Sigmoid colon (tissue), 7 donors: ENCODE measurements around the gene FBXW8. TPM values are rescaled to one million over a fixed set of nuclear protein-coding genes. Genes with fewer than 3 reads are reported as not detected.

Experiments
- DNase-seq: peaks from one replicate; pipeline ENCODE4 v3.0.0-alpha.2; 2019
- H3K27ac ChIP-seq, 4 donors: fragments of 200-600 bp; sonication (generic); one replicate each; pipeline ENCODE4 v1.5.1; 2016 to 2019; ENCODE audit warnings: mild to moderate bottlenecking in 1 of 4
- H3K27me3 ChIP-seq, 3 donors: fragments of 200-600 bp; sonication (generic); one replicate each; pipeline ENCODE4 v1.5.1; 2019; ENCODE audit warnings: mild to moderate bottlenecking in 1 of 3
- H3K36me3 ChIP-seq, 4 donors: fragments of 200-600 bp; sonication (generic); one replicate each; pipeline ENCODE4 v1.5.1; 2016 to 2019
- H3K4me1 ChIP-seq, 4 donors: fragments of 200-600 bp; sonication (generic); one replicate each; pipeline ENCODE4 v1.5.1; 2017 to 2019
- H3K4me3 ChIP-seq, 4 donors: fragments of 200-600 bp; sonication (generic); one replicate each; pipeline ENCODE4 v1.5.1; 2017 to 2019; ENCODE audit warnings: mild to moderate bottlenecking in 2 of 4, moderate library complexity in 1 of 4
- H3K9me3 ChIP-seq, 4 donors: fragments of 200-600 bp in 3 of 4; sonication (generic) in 3 of 4; one replicate each; pipeline versions ENCODE4 v1.5.1 to v1.6.1; 2013 to 2019
- EP300 ChIP-seq, 4 donors: sonication (generic); formaldehyde crosslinking; IDR thresholded peaks; one replicate each; pipeline ENCODE4 v1.6.1; 2017; ENCODE audit warnings: antibody characterized with exemption in 4 of 4
- POLR2A ChIP-seq, 2 donors: fragments of 450-650 bp; IDR thresholded peaks; one replicate each; pipeline ENCODE4 v1.6.1; 2016; ENCODE audit warnings: antibody characterized with exemption in 2 of 2, mild to moderate bottlenecking in 2 of 2, moderate library complexity in 2 of 2
- POLR2AphosphoS5 ChIP-seq, 4 donors: sonication (generic); formaldehyde crosslinking; IDR thresholded peaks; one replicate each; pipeline ENCODE4 v1.6.1; 2017; ENCODE audit warnings: antibody characterized with exemption in 4 of 4
- WGBS, 2 donors: extraction: QIAGEN DNeasy Blood & Tissue Kit; methylation state at CpG; one replicate each; pipeline ENCODE4 v1.1.7; 2013; 5-methylcytosine and 5-hydroxymethylcytosine counted together
- intact Hi-C: fragments of 100-400 bp; cut with DNase I; formaldehyde crosslinking; loops from one replicate; pipeline ENCODE4 v1.15.1; 2023
- polyA plus RNA-seq, 3 donors: library from polyadenylated mRNA; stranded (reverse); fragments of 200-250 nt; gene quantifications; one replicate each; pipeline ENCODE4 v1.2.3, GENCODE V29; 2013
- total RNA-seq, 4 donors: library from RNA; depleted of rRNA; stranded (reverse); fragments of >200 nt; gene quantifications; one replicate each; pipeline ENCODE4 v1.1.0, GENCODE V29; 2016
- TF ChIP-seq, protein P1 (sequence below), 4 experiments: fragments of 450-650 bp in 3 of 4; fragments of 200-600 bp in 1 of 4; IDR thresholded peaks; one replicate each; pipeline ENCODE4 v1.5.1; 2016 to 2019; ENCODE audit warnings: antibody characterized with exemption in 4 of 4, mild to moderate bottlenecking in 3 of 4, moderate library complexity in 2 of 4
- donor health status: healthy with polysubstance abuse.
- donor health status: Bipolar disorder and iron deficiency.
- donor health status: healthy.

Gene FBXW8
- total and polyA plus RNA-seq, 7 donors: 2.3 to 19.1 (median 7.7) TPM

DNA sequence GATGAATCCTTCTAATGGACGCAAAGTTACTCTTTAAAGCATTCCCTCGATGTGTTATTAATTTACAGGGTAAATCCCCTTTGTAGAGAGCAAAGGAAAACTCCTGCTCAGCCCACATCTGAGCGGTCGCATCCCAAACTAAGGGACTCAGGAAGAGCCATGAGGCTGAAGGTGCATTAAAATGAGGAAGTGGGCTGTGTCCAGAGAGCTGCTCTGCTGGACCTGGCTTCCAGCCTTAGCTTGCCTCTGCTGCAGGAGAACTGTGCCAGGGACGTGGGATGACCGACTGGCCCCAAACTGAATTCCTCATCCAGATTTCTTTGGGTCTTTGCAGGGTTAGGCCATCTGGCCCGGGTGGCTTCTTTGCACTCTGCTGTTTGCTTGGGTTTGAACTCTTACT lies 88.3 kb downstream of the FBXW8 start:
- H3K4me3 ChIP-seq: no peak overlapping the region
- peaks cover 0 to 19% (median 2%) of the 10 kb centered on the region in 4 donors for H3K36me3 ChIP-seq
- H3K4me1 ChIP-seq: no peaks in the 10 kb centered on the region
- no peak for DNase-seq
- WGBS, 2 donors: 96% methylated on average over 7 of the region's 7 CpGs
- TF ChIP-seq, protein P1, sequence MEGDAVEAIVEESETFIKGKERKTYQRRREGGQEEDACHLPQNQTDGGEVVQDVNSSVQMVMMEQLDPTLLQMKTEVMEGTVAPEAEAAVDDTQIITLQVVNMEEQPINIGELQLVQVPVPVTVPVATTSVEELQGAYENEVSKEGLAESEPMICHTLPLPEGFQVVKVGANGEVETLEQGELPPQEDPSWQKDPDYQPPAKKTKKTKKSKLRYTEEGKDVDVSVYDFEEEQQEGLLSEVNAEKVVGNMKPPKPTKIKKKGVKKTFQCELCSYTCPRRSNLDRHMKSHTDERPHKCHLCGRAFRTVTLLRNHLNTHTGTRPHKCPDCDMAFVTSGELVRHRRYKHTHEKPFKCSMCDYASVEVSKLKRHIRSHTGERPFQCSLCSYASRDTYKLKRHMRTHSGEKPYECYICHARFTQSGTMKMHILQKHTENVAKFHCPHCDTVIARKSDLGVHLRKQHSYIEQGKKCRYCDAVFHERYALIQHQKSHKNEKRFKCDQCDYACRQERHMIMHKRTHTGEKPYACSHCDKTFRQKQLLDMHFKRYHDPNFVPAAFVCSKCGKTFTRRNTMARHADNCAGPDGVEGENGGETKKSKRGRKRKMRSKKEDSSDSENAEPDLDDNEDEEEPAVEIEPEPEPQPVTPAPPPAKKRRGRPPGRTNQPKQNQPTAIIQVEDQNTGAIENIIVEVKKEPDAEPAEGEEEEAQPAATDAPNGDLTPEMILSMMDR (IDR thresholded peaks at IDR 0.05): no peak
- TF ChIP-seq POLR2A (IDR thresholded peaks at IDR 0.05) (no peak), POLR2AphosphoS5 (IDR thresholded peaks at IDR 0.05) (no peak), EP300 (IDR thresholded peaks at IDR 0.05) (no peak)
- H3K9me3 ChIP-seq: no peaks in the 10 kb centered on the region
- intact Hi-C loops: no loop called here
- H3K27me3 ChIP-seq: no peaks in the 10 kb centered on the region
- H3K27ac ChIP-seq: no peak overlapping the region

DNA sequence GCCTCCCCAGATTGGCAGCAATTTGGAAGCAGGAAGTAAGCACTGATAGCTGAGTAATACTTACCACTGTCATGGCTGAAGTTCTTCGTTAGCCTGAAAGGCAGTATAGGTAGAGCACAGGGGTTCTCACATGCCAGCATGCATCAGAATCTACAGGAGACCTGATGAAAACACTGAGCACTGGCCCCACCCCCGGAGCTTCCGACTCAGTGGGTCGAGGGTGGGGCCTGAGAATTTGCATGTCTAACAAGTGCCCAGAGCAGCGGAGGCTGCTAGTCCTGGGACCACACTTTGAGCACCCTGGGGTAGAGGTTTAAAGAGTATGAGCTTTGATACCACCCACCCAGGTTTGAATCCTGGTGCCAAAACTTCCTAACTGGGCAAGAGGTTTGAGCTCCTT lies 89.6 kb downstream of the FBXW8 start:
- 80 to 87% methylated on average over 5 of the region's 5 CpGs for WGBS, 2 donors
- Histone ChIP-seq H3K4me3 (no peak overlapping the region), H3K4me1 (no peaks in the 10 kb centered on the region), H3K27me3 (no peaks in the 10 kb centered on the region), H3K9me3 (no peaks in the 10 kb centered on the region), H3K27ac (no peak overlapping the region), H3K36me3 (peaks cover 0 to 29% (median 5%) of the 10 kb centered on the region in 4 donors)
- intact Hi-C loops: no loop called here
- TF ChIP-seq POLR2AphosphoS5 (IDR thresholded peaks at IDR 0.05) (no peak), EP300 (IDR thresholded peaks at IDR 0.05) (no peak), POLR2A (IDR thresholded peaks at IDR 0.05) (no peak)
- TF ChIP-seq, protein P1 (IDR thresholded peaks at IDR 0.05): no peak
- DNase-seq: no peak

DNA sequence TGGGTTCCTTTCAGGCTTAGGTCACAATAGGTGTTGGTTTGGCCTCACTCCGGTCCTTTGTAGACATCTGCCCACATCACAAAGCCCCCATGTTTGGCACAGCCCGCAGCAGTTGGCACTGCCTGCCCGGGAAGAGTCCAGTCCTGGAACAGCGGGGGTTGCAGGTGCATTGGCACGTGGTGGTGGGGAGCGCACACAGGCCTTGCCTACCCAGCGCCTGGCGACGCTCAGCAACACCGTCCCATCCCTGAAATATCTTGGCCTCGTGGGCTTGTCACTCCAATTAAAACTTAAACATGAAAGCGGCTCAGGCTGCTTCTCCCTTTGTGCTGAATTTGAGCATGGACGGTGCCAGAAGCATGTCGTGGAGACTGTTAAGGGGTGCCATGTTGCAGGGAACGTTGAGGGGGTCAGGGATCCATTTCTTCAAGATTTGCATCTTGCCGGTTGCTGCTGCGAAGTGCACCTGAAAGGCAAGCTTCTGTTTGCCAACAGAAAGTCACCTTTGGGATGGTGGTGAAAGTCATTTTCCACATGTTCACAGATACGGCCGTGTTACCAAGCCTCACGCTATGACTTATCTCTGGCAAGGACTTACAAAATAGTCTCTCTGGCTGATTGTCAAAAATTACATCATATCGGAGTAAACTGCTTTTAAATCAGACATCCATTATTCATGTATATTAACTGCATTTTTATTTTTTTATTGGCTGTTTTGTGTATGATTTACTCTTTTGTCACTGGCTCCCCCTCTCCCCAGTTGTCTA lies 91.5 kb downstream of the FBXW8 start:
- no peak overlapping the region for H3K27ac ChIP-seq
- no peaks in the 10 kb centered on the region for H3K27me3 ChIP-seq
- no peaks in the 10 kb centered on the region for H3K4me1 ChIP-seq
- H3K36me3 ChIP-seq: peaks cover 0 to 38% (median 9%) of the 10 kb centered on the region in 4 donors
- 91% methylated on average over 21 of the region's 21 CpGs for WGBS, 2 donors
- DNase-seq: no peak
- no peak for TF ChIP-seq EP300 (IDR thresholded peaks at IDR 0.05)
- TF ChIP-seq, protein P1 (IDR thresholded peaks at IDR 0.05): no peak
- TF ChIP-seq POLR2A (IDR thresholded peaks at IDR 0.05): no peak
- TF ChIP-seq POLR2AphosphoS5 (IDR thresholded peaks at IDR 0.05): no peak
- H3K9me3 ChIP-seq: no peaks in the 10 kb centered on the region
- no peak overlapping the region for H3K4me3 ChIP-seq
- intact Hi-C loops: no loop called here

DNA sequence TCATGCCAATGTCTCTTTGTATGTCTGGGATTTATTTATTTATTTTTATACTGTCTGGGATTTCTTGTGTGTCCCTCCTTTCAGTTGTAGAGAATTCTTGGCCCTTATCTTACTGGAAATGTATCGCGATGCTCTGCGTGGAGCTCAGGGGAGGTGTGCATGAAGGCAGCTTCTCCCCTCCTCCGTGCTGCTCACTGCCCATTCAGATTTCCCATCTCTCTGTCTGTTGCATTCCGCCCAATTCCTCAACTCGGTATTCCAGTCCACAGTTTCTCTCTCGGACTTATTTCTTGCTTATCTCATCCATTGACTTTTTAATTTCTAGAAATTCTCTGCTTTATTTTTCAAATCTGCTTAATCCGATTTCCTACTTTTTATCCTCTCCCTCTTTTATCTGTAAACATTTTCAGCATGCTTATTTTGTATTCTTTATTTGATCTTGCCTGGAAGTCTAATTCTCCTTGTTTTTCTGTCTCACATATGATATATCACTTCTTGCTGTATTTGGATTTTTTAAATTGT lies 93.2 kb downstream of the FBXW8 start:
- 96% methylated on average over 8 of the region's 8 CpGs for WGBS, 2 donors
- H3K36me3 ChIP-seq: peaks cover 0 to 30% (median 9%) of the 10 kb centered on the region in 4 donors

More for the DNA sequence above, 93.2 kb downstream of the FBXW8 start:
- no peak overlapping the region for H3K27ac ChIP-seq
- H3K27me3 ChIP-seq: no peaks in the 10 kb centered on the region
- DNase-seq: no peak
- intact Hi-C loops: no loop called here
- no peaks in the 10 kb centered on the region for H3K9me3 ChIP-seq
- no peaks in the 10 kb centered on the region for H3K4me1 ChIP-seq
- no peak overlapping the region for H3K4me3 ChIP-seq
- TF ChIP-seq, protein P1 (IDR thresholded peaks at IDR 0.05): no peak
- TF ChIP-seq POLR2AphosphoS5 (IDR thresholded peaks at IDR 0.05) (no peak), POLR2A (IDR thresholded peaks at IDR 0.05) (no peak), EP300 (IDR thresholded peaks at IDR 0.05) (no peak)
